Limb (tissue), 2 donors: ENCODE data around the gene KLHL7.
"Not testable (repeated sequence)": the region's sequence is repeated elsewhere in the genome, so short reads cannot be mapped to it uniquely, and the experiment has no call there.

Experiments
- DNase-seq, 2 donors: peaks; one replicate each; pipeline ENCODE4 v3.0.0-alpha.2; 2016; ENCODE audit errors: extremely low spot score in 2 of 2

KLHL7 gene

DNA sequence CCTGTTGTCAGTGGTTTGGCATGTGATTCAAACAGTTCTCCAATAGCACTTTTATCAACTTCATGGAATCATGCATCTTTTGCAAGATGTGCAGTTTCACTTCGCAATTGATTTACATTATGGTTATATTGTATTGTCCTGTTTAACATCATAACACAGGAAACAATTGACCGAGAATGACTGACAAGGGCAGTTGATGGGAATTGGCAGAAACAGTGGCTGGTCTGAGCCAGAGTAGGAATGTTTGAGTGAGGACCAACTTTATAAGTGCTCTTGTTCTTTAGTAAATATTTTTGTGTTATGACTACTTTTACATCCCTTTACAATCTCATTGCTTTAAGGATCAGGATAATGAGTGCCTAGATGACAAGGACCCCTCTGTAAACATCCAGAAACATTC lies 2.2 kb downstream of the KLHL7 start:
- no peak for DNase-seq

DNA sequence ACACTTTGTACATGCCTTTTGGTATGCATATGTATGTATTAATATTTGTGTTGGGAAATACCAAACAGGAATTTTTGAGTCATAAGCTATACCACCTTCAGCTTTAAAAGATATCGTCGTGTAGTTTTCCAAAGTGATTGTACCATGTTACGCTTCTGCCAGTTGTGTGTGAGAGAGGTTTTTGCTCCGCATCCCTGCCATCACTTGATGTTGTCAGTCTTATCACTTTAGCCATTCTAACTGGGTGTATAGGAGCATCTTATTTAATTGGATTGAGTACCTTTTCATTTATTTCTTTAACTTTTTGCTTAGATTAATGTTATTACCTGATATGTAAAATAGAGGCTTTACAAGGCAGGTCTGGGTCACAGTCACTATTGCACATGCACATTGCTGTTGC lies 3.4 kb downstream of the KLHL7 start:
- no peak for DNase-seq

DNA sequence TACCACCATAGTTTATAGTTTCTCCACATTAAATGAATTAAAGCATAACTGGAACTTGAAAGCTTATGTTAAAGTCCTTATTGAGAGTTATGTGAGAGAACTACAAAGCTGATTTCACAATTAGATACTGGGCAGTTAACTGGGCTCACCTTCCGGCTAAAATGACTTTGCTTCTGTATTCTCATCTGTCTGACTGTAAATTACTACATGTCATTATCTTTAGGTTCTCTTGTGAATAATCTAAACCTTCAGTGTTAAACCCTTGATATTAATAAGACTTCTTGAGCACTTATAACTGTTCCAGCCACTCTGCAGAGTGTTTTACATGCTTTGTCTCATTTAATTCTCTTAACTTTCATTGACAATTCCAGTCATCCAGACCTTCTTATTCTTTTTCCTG lies 3.9 kb downstream of the KLHL7 start:
- no peak for DNase-seq

DNA sequence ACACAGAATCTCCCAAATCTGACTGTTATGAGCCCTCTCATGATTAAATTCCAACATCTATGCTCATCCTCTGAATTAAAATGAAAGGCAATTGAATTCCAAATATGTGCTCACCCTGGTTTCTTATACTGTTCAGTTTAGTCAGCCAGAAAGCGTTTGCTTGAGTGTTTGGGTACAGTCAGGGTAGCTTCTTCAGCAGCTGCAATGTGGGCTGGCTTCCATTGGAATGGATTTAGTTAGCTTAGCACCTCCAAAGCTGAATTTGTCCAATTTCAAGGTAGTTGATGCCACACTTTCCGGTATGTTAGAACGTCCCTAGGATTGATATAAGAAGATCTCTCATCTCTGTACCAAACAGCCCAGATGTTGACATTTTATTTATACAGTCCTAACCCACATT lies 9.3 kb downstream of the KLHL7 start:
- no peak for DNase-seq

DNA sequence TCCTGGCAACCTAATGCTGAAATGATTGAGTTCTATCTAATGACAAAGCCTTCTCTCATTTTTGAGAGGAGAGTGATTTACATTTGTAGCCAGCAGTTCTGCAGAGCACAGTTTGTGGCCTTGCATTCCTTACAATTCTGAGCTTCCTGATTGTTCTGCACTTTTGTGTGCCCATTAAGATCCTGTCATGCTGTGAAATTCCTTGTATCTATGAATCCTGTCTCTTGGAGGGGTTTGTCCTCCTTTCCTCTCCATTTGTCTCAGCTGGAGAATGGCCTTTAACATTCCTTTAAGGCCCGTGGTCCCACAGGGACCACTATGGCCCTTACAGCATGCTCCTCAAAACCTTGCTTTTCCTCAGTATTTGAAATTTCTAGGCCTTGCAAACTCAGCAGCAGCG lies 10.4 kb downstream of the KLHL7 start:
- no peak for DNase-seq

DNA sequence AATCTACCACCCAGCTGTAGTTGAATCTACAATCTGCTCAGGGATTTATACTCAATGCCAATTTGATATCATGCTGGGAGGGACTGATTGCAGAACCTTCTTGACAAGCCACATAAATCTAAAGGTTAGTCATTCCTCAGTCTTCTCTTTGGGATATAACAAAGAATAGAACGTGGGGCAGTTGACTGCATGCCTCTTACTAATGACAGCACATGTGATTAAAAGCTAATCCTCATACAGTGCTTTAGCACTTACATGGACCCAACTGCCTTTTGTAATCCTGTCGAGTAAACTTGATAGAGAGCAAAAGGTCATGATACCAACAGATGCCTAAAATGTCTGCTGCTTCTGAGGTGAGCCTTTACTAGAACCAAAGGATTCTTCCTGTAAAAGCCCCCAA lies 12.3 kb downstream of the KLHL7 start:
- no peak for DNase-seq

DNA sequence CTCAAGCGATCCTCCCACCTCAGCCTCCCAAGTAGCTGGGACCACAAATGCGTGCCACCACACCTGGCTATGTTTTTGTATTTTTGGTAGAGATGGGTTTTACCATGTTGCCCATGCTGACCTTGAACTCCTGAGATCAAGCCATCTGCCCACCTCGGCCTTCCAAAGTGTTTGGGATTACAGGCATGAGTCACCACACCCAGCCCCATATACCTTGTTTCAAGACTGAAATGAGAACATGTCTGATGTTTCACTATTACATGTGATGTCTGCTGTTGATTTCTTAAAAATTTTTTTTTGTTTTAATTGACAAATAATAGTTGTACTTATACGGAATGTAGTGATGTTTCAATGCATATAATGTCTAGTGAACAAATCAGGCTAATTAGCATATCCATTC lies 14.5 kb downstream of the KLHL7 start:
- DNase-seq: no peak

DNA sequence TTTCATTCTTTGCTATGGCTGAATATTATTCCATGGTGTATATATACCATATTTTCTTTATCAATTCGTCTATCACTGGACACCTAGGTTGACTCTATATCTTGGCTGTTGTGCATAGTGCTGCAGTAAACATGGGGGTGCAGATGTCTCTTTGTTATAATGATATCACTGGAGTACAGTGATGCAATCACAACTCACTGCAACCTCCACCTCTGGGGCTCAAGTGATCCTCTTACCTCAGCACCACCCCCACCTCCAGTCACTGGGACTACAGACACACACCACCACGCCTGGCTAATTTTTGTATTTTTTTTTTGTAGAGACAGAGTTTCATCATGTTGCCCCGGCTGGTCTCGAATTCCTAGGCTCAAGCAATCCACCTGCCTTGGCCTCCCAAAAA lies 15.6 kb downstream of the KLHL7 start:
- DNase-seq: no peak

DNA sequence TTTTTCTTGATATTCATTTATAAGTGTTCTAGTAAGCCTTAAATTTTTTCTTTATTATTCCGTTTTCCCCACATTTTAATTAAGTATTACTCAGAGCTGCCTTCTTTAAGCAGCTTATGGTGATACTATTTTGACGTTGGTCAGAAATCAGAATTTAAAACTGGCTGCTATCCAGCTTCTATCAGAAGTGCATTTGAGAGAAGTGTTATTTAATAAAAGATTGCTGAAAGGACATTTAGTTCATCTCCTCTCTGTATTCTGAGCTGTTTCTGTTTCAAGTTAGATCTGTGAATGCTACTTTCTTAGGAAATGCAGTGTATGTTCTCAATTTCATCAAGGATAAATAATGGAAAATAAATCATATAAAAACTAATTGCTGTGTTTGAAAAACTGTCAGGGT lies 17.4 kb downstream of the KLHL7 start:
- DNase-seq: no peak

DNA sequence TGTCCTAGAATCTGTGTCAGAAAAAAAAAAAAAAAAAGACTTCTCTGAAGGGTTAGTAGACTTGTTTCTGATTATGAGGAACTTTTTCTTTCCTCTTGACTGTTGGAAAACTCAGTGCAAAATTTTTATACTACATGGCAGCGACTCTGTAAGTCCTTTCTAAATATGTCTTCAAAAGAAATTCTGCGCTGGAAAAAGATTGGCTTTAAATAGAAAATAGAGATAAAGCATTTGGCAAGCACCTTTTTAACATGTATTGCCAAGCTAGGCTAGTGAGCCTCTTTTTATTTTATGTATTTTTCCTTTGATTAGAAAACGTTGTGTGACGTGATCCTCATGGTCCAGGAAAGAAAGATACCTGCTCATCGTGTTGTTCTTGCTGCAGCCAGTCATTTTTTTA lies 17.9 kb downstream of the KLHL7 start:
- DNase-seq: no peak

DNA sequence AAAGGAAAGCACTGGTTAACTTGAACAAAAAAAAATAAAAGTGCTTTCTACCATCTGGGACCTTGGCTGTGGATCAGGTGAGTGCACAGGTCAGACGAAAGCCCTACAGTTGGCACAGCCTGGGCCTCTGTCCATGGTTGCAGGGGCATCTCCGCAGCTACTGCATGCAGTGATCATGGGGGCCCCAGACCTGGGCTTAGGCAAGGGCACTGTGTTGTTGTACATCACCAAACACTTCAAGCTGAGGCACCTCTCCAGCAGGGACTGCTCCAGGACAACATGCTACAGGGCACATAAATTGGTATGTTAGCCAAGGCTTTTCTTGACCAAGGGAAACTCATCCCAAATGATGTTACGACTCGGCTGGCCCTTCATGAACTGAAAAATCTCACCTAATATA lies 23.5 kb downstream of the KLHL7 start:
- DNase-seq: no peak

DNA sequence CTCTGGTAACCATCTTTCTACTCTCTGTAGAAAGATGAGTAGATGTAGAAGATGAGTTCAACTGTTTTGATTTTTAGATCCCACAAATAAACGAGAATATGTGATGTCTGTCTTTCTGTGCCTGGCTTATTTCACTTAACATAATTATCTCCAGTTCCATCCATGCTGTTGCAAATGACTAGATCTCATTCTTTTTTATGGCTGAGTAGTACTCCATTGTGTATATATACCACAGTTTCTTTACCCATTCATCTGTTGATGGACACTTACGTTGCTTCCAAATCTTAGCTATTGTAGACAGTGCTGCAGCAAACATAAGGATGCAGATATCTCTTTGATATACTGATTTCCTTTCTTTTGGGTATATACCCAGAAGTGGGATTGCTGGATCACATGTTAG lies 26.2 kb downstream of the KLHL7 start:
- DNase-seq: not testable (repeated sequence)

DNA sequence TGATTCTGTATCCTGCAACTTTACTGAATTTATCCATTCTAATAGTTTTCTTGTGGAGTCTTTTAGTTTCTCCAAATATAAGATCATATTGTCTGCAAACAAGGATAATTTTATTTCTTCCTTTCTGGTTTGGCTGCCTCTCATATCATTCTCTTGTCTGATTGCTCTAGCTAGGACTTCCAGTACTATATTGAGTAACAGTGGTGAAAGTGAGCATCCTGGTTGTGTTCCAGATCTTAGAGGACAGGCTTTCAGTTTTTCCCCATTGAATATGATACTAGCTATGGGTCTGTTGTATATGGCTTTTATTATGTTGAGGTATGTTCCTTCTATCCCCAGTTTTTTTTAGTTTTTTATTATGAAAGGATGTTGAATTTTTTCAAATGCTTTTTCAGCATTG lies 28.2 kb downstream of the KLHL7 start:
- no peak for DNase-seq

DNA sequence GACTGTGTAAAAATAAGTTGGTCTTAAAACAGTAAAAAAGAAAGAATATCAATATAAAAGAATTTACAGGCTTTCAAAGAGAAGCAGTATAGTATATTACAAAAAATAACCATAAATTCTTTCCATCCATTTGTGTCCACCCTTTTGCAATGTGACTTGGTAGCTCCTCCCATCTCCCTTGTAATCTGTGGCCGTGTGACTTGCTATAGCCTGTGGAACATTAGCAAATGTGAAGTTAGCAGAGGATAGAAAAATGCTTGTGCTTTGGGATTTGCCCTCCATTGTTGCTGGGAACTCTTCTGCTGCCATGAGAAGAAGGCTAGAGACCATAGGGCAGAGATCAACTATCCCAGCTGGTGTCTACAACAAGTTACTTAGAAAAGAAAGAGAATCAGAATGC lies 30.2 kb downstream of the KLHL7 start:
- DNase-seq: no peak

DNA sequence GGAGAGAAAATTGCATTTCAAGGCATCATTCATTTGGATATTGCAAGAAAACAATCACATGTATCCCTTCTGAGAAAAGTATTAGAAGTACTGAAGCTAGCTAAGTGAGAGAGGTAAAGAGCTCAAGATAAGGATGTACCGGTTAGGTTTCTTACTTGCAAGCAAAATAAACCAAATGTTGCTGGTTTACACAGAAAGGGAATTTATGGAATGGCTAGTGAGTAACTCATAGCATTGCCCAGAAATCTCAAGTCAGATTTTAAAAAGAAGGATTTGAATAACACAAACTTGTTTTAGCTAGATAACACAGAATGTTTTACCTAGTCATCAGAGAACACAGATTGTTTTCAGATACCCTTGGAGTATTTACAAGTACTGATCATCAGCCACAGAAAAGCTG lies 30.6 kb downstream of the KLHL7 start:
- DNase-seq: no peak

DNA sequence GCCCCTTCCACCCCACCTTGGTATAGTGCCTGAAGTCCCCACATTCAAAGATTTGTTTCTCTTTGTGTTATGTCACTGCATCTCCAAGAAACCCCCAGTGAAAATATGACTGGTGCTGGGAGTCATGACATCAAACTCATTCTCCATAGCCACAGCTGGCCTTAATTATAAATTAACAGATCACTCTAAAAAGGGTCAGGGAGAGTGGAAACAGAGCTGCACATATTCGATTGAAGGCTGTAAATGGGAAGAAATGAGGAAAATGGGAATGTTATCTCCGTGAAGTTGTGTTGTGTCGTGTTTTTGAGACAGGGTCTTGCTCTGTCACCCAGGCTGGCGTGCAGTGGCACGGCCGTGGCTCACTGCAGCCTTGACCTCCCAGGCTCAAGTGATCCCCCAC lies 52.1 kb downstream of the KLHL7 start:
- no peak for DNase-seq

DNA sequence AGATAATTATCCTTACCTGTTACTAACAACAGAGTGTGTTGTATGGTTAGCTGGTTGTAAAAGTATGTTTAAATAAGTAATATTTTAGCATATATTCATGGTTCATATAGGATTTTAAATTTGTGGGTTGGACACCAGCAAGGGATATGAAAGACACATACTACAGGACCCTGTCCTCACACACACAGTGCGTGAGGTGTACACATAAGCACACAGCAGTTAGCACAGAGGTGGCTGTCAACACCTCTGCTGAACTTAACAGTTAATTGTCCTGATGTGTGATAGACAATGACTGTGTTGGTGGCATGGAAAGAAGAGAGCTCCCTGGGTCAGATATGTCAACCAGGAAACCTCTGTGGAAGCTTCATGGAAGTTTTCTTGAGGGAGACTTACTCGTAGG lies 53.0 kb downstream of the KLHL7 start:
- DNase-seq: no peak

DNA sequence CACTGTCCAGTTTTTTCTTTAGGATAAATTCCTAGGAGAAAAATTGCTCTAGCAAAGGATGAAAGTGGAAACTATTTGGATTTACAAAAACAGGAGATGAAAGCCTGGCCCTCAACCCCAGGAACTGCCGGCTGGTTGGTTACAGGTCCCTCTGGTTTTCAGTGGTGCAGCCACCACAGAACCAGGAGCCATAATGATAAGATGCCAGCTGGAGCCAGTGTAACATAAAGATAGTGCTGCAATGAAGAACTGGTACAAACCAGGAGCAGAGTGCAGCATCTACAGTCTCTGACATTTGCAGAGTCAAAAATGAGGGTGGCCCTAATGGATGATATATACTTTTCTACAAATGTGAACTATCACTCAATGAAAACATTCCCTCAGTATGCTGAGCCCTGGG lies 55.9 kb downstream of the KLHL7 start:
- no peak for DNase-seq

DNA sequence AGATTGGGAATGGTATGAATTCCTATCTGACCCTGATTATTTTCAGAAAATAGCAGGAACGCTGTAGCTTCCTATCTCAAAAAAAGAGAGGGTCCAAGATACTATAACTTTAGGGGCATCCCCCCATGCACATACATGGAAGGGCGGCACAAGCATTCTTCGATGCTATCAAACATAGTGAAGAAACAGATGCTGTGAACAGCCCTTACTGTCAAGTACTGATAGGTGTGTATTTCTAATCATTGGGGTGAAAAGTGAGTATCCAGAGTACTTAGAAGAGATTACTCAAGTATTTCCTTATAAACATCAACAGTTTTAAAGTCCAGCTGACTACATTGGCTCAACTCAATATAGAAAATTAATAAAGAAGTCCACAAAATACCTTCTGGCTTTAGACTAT lies 59.3 kb downstream of the KLHL7 start:
- no peak for DNase-seq

DNA sequence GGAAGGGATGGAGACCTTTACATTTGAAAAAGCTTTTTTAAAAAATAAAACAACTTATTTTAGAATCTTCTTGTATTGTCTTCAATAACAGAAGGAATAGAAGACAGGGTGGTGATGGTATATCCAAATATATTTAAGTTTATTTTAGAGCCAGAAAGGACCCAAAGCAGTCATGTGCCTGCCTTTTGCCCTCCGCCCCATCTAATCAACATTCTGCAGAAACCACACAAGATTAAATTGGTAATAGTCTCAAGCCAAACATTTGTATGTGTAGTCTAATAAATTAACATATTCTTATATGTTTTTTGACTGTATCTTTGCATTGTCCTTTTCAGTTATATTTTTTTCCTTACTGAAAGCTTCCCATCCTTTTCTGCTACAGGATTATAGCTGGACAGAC lies 59.7 kb downstream of the KLHL7 start:
- DNase-seq: no peak

DNA sequence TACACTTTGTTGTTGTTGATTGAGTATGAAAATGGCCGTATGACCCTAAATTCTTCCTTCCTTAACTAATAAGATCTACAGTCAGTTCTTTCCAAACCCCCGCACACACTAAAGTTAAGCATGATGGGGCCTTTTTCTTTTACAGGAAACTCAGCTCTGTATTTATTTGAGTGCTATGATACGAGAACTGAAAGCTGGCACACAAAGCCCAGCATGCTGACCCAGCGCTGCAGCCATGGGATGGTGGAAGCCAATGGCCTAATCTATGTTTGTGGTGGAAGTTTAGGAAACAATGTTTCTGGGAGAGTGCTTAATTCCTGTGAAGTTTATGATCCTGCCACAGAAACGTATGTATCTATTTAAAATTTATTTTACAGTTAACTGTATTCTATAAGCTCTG lies 62.1 kb downstream of the KLHL7 start:
- DNase-seq: no peak

DNA sequence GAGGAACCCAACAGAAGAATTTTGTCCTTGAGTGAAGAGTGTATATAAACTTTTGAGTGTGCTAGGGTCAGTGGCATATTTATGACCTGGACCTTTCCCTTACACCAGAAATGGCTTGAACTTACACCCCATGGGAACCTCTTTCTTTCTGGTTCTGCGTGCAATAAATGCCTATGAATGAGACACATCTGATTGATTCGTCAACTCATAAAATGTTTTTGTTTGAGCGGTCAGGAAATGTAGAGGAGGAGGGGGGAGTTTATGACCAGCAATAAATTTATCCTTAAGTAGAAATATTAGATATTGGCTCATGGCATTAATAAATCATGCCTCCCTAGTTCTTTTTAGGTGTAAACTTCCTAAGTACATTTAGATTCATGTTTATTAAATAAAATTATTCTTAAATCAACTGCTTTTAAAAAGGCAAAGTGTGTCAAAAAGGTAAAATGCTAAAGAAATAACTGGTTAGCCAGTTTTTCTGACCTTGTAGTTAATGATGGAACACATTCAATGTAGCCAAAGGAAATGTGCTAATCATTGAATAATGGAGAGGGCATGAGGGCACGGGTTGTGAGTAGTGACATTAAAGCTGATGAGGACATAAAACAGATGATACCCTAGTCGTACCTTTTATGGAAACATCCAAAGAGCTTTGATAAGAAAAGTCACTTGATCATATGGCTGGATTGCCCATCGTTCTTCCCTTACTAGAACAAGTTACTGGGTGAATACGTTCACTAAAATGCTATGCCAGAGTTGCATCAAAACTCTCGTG lies 62.7 kb downstream of the KLHL7 start:
- DNase-seq: no peak

DNA sequence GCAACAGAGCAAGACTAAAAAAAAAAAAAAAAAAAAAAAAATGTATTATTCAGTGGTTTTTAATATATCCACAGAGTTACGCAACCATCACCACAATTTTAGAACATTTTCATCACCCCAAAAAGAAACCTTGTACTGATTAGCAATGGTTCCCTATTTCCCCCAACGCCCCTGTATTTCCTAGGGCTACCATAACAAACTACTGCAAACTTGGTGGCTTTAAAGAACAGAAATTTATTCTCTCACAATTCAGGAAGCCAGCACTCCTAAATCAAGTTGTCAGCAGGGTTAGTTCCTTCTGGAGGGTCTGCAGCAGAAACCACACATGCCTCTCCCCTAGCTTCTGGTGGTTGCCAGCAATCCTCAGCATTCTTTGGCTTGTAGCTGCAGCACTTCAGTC lies 70.4 kb downstream of the KLHL7 start:
- no peak for DNase-seq
